HepG2 (cell line): Measurements from ENCODE around the gene HCFC2.

Experiments used
- AKAP8 ChIP-seq: sonication (generic); formaldehyde crosslinking; IDR thresholded peaks from 2 replicates; pipeline ENCODE4 v1.5.1; 2020; ENCODE audit warnings: mild to moderate bottlenecking, missing genetic modification reagents
- ATF3 ChIP-seq: sonication (generic); formaldehyde crosslinking; IDR thresholded peaks from 2 replicates; pipeline ENCODE4 v1.4.0; 2020; ENCODE audit warnings: missing genetic modification reagents
- CHD2 ChIP-seq: IDR thresholded peaks from 2 replicates; pipeline ENCODE4 v1.6.1; 2011; ENCODE audit warnings: low read depth, low read length, improper control_type of control experiment
- CREB1 ChIP-seq, 2 experiments: fragments of 450-650 bp in 1 of 2; IDR thresholded peaks; 2 replicates each; pipeline ENCODE4 v1.6.1; 2016 to 2017; ENCODE audit warnings: control low read depth in 1 of 2, mild to moderate bottlenecking in 1 of 2, missing compliant biosample characterization in 1 of 2, missing genetic modification characterization in 1 of 2
- EP300 ChIP-seq, 3 experiments: sonication (generic) in 1 of 3; formaldehyde crosslinking in 1 of 3; IDR thresholded peaks; 2 replicates each; pipeline versions ENCODE4 v1.5.1 to v1.6.1; 2011 to 2020; ENCODE audit warnings: low read depth in 2 of 3, low read length in 2 of 3, borderline replicate concordance in 1 of 3, improper control_type of control experiment in 1 of 3, mild to moderate bottlenecking in 1 of 3, missing genetic modification reagents in 1 of 3, moderate library complexity in 1 of 3
- KAT8 ChIP-seq: IDR thresholded peaks from 2 replicates; pipeline ENCODE4 v1.6.1; 2016; ENCODE audit warnings: missing genetic modification reagents, missing compliant biosample characterization
- POLR2A ChIP-seq, 2 experiments: IDR thresholded peaks; 2 replicates each; pipeline ENCODE4 v1.6.1; 2011; ENCODE audit warnings: low read depth in 2 of 2, low read length in 2 of 2, mild to moderate bottlenecking in 1 of 2, moderate library complexity in 1 of 2; ENCODE audit not compliant: insufficient read depth in 1 of 2
- THRA ChIP-seq: sonication (generic); formaldehyde crosslinking; IDR thresholded peaks from 2 replicates; pipeline ENCODE4 v1.4.0; 2020; ENCODE audit warnings: missing genetic modification reagents, borderline replicate concordance
- ZBTB14 ChIP-seq: sonication (generic); formaldehyde crosslinking; IDR thresholded peaks from 2 replicates; pipeline ENCODE4 v1.4.0; 2020; ENCODE audit warnings: missing genetic modification reagents
- ZFP1 ChIP-seq: IDR thresholded peaks from 2 replicates; pipeline ENCODE4 v1.6.1; 2016
- ZKSCAN1 ChIP-seq: fragments of 150-350 bp; IDR thresholded peaks from 2 replicates; pipeline ENCODE4 v1.6.1; 2014; ENCODE audit warnings: low read length
- TF ChIP-seq, protein P1 (sequence below): sonication (generic); formaldehyde crosslinking; IDR thresholded peaks from 2 replicates; pipeline ENCODE4 v1.5.0; 2020; ENCODE audit warnings: mild to moderate bottlenecking, missing genetic modification reagents, moderate library complexity

DNA sequence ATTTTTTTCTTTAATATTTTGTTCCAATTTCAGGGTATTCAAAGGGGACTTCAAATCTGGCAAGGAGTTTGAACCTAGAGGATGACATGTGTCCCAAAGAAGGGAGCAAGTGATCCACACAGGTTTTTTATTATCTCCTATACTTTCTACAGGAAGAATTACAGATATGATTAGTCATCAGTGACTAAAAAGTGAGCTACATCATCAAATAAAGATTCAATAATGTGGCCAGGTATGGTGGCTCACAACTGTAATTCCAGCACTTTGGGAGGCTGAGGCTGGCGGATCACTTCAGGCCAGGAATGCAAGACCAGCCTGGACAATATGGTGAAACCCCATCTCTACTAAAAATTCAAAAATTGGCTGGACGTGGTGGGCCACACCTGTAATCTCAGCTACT, 38.6 kb upstream of the HCFC2 start:
- TF ChIP-seq, protein P1, sequence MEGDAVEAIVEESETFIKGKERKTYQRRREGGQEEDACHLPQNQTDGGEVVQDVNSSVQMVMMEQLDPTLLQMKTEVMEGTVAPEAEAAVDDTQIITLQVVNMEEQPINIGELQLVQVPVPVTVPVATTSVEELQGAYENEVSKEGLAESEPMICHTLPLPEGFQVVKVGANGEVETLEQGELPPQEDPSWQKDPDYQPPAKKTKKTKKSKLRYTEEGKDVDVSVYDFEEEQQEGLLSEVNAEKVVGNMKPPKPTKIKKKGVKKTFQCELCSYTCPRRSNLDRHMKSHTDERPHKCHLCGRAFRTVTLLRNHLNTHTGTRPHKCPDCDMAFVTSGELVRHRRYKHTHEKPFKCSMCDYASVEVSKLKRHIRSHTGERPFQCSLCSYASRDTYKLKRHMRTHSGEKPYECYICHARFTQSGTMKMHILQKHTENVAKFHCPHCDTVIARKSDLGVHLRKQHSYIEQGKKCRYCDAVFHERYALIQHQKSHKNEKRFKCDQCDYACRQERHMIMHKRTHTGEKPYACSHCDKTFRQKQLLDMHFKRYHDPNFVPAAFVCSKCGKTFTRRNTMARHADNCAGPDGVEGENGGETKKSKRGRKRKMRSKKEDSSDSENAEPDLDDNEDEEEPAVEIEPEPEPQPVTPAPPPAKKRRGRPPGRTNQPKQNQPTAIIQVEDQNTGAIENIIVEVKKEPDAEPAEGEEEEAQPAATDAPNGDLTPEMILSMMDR (CRISPR knock-in tag) = no peak
- no peak for TF ChIP-seq CHD2
- no peak for TF ChIP-seq ZFP1
- TF ChIP-seq THRA (CRISPR knock-in tag) = no peak
- TF ChIP-seq POLR2A (IDR thresholded peaks at IDR 0.05; ENCODE audit: insufficient read depth in 1 of 2, low read depth in 2 of 2, low read length in 2 of 2) = no peak
- no peak for TF ChIP-seq ZKSCAN1
- TF ChIP-seq ATF3 = no peak
- TF ChIP-seq ZBTB14 (CRISPR knock-in tag) = no peak
- TF ChIP-seq KAT8 (CRISPR knock-in tag) = no peak
- no peak for TF ChIP-seq CREB1 (IDR thresholded peaks at IDR 0.05)
- TF ChIP-seq CREB1 (CRISPR knock-in tag; IDR thresholded peaks at IDR 0.05) = no peak
- TF ChIP-seq EP300 (IDR thresholded peaks at IDR 0.05; ENCODE audit: low read depth in 2 of 2, low read length in 2 of 2) = no peak
- no peak for TF ChIP-seq EP300 (CRISPR knock-in tag; IDR thresholded peaks at IDR 0.05; ENCODE audit: borderline replicate concordance)
- no peak for TF ChIP-seq AKAP8 (CRISPR knock-in tag)
